ENCODE data around the gene CYP4F2.
"Not testable (repeated sequence)": the region's sequence is repeated elsewhere in the genome, so short reads cannot be mapped to it uniquely, and the experiment has no call there.

CYP4F2 gene

GRCh38 chr19:15897738-15898276, at the start of gene CYP4F2:
Gene CYP4F2 (minus strand): TSS chr19:15898074. CDS start chr19:15897611, 463 bp downstream.
- no peak for DNase-seq

DNA sequence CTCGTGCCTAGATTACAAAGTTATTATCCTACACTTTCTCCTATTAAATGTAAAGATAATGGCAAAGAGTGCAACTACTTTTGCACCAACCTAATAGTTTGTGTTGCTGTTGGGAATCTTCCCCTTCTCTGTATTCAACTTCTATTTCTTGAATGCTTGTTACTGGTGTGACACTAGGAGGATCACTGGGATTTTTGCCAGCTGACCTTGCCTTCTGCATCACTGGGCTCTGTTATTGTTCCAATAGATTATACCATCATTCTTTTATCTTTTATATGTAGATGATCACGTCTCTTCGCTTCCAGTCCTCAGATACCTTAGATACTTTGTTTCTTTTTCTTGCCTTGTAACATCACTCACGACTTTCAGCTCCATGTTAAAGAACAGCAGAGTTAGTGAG, 47.4 kb upstream of the CYP4F2 start:
- DNase-seq: no peak

- no peak for DNase-seq
Observed at GRCh38 chr19:15944401-15944800, 46.5 kb upstream of the CYP4F2 start.

DNA sequence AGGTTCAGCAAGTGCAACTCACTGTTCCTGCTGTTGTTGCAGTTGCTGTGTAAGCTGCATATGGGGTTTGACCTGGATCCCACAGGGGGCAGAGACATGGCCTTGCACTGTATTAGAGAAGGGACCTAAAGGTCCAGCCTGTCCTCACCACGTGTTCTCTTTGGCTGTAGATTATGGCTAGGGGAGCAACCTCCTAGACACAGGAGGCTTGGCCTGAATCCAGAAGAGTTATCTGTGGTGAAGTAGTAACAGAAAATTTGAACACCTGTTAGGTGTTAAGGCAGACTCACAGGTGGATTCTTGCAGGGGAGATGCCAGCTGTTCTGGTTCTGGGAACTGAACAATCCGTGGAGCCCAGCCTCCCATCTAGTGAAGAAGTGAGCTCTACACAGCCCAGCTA, 39.9 kb upstream of the CYP4F2 start:
- DNase-seq: no peak

DNA sequence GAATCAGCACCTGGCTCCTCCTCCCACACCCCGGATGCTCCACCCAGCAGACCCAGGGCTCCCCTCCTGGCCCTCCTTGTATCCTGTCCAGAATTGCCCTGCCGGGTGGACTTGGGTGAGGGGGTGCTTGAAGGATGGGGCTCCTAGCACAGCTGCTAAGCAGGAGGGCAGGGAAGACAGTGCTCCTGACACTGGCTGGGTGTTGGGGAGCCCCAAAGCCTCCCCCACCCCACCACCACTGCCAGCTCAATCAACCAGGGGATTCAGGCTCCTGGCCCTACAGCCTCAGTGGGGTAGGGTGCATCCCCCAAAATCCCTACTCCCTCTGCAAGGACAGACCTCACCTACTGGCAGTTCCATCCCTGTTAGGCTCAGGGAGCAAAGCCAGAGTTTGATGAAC, 39.1 kb upstream of the CYP4F2 start:
- no peak for DNase-seq

DNA sequence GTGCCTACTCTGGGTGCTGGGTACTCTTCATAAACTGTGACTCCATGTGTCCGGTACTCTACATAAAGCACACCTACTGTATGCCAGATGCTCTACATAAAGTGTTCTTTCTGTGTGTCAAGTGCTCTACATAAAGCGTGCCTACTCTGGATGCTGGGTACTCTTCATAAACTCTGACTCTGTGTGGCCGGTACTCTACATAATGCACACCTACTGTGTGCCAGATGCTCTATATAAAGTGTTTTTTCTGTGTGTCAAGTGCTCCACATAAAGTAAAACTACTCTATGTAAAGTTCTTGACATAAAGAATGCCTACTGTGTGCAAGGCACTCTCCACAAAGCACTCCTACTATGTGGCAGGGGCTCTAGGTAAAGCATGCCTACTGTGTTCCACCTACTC, 38.3 kb upstream of the CYP4F2 start:
- no peak for DNase-seq

- DNase-seq: no peak
Observed at GRCh38 chr19:15935167-15935702, 37.4 kb upstream of the CYP4F2 start.

- no peak for DNase-seq
Observed at GRCh38 chr19:15934332-15935078, 36.6 kb upstream of the CYP4F2 start, which contains the start of gene CYP4F11. Gene CYP4F11 (minus strand): TSS chr19:15934529. CDS start chr19:15934408, 121 bp downstream.

DNA sequence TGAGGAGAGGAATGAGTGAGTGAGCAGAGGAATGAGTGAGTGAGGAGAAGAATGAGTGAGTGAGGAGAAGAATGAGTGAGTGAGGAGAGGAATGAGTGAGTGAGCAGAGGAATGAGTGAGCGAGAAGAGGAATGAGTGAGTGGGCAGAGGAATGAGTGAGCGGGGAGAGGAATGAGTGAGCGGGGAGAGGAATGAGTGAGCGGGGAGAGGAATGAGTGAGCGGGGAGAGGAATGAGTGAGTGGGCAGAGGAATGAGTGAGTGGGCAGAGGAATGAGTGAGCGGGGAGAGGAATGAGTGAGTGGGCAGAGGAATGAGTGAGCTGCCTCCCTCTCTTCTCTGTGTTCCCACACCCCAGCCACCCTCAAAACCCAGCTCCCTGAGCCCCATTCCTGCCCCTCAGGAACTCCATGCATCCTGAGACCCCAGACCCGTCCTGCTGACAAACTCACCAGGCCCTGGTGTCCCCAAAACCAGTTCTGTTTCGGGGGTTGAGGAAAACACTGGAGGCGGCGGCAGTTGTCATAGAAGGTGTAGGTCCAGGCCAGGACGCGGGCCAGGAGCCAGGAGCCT, 36.0 kb upstream of the CYP4F2 start:
- DNase-seq: not testable (repeated sequence)

GRCh38 chr19:15928321-15928720, 30.4 kb upstream of the CYP4F2 start:
- DNase-seq: no peak

DNA sequence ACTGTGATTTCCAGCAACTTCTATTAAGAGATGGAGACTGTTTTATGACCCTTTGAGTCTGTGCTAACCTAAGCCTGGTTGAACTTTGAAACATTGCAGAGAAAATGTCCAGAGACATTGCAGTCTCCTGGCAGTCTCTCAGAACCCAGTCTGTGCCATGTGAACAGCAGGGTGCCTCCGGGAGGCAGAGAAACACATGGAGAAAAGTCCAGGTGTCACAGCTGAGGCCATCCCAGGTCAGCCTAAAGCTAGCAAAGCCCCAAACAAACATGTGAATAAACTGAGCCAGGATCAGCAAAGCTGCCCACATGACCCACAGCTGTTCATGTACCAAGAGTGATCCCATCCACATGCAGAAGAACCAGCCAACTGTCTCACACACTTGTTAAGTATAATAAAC, 28.6 kb upstream of the CYP4F2 start:
- no peak for DNase-seq

DNA sequence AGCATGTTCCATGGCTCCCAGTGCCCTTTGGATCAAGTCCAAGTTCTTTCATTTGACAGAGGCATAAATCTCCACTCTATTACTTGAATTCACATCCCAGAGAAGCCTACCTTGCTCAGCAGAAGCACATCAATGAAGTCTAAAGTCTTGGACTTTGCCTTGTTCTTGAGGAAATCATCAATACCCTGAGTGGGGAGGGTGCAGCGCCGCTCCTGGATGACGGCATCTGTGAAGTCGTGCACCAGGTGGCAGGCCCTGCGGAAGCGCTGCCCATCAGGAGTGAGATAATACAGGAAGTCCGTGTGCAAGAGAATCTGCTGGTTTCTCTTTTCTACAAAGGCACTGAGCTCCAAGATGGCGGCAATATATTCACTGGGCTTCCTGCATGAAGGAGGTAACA, 25.8 kb upstream of the CYP4F2 start:
- DNase-seq: no peak

DNA sequence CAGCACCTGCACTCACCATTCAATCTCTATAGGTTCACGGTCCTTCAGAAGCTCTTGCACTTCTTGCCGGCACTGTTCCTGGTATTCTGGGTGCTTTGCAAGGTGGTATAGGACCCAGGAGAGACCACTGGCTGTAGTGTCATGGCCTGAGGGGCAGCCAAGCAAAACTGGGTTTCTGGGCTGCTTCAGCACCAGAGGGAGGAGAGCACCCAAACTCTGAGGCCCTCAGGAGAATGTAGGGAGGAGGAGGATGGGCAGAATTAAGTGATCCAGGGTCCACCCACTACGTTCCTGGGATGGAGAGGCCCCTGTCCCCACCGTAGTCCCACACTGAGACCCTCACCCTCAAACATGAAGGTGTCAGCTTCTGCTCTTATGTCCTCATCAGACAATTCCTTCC, 24.1 kb upstream of the CYP4F2 start:
- DNase-seq: no peak

GRCh38 chr19:15919243-15919642, 21.4 kb upstream of the CYP4F2 start:
- DNase-seq: no peak

- DNase-seq: no peak
Observed at GRCh38 chr19:15915109-15915508, 17.2 kb upstream of the CYP4F2 start.

GRCh38 chr19:15913830-15914229, 16.0 kb upstream of the CYP4F2 start:
- no peak for DNase-seq

GRCh38 chr19:15913384-15913783, 15.5 kb upstream of the CYP4F2 start:
- DNase-seq: no peak

DNA sequence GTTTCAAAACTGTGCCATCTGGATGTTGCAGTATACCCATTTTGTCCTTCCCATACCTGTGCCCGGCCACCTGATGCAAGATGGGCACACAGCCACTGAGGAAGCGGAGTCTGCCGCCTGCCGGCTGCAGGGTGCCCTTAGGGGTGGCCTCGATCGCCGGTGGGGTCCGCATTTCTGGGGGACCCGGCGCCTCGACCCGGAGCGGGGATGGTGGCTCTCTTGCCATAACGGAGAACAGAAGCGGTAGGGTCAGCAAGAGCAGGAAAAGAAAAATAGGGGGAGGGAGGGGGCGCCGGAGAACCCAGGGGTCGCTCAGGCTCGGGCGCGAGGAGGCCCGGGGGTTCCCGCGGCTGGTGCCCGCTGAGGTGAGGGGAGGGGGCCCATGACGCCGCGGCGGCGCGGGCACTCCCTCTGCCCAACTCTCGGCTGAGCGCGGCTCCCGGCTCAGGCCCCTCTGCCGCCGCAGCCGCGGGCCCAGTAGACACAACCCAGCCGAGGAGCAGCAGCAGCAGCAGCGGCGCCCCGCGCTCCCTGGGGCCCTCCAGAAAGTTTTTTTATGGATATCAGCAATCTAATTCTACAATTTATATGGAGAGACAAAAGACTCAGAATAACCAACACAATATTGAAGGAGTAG, 13.8 kb upstream of the CYP4F2 start:
- no peak for DNase-seq

DNA sequence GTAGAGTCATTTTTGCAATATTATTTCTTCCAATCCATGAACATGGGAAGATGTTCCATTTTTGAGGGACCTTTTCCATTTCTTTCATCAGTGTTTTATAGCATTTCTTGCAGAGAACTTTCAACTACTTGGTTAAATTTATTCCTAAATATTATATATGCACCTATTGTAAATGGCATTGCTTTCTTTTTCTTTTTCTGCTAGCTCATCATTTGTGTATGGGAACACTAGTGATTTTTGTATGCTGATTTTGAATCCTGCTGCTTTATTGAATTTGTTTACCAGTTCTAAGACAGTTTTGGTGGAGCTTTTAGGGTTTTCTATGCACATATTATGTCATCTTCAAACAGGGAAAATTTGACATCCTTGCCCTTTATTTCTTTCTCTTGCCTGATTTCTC, 7.2 kb upstream of the CYP4F2 start:
- DNase-seq: no peak

- not testable (repeated sequence) for DNase-seq
Observed at GRCh38 chr19:15902898-15903297, 5.0 kb upstream of the CYP4F2 start.

DNA sequence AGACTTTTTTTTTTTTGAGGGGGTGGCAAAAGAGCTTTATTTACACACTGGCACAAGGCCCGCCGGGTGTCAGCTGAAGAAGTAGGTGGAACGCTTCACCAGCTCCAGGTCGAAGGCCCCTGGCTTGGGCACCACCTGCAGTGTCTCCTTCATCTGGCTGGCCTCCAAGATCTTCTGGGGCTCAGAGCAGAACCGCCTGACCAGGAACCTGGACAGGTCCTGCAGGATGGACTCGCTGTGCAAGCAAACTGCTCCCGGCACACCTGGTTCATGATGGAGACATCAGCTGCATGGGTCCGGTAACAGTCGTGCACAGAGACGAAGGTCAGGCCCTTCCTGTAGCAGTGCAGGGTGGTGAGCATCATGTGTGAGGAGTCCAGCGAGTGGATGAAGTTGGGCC, 4.4 kb upstream of the CYP4F2 start:
- DNase-seq: no peak

GRCh38 chr19:15900504-15900903, 2.6 kb upstream of the CYP4F2 start:
- no peak for DNase-seq

DNA sequence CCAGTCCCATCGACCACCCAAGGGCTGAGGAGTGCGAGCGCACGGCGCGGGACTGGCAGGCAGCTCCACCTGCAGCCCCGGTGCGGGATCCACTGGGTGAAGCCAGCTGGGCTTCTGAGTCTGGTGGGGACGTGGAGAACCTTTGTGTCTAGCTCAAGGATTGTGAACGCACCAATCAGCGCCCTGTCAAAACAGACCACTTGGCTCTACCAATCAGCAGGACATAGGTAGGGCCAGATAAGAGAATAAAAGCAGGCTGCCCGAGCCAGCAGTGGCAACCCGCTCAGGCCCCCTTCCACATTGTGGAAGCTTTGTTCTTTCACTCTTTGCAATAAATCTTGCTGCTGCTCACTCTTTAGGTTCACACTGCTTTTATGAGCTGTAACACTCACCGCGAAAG, 2.2 kb upstream of the CYP4F2 start:
- not testable (repeated sequence) for DNase-seq

DNA sequence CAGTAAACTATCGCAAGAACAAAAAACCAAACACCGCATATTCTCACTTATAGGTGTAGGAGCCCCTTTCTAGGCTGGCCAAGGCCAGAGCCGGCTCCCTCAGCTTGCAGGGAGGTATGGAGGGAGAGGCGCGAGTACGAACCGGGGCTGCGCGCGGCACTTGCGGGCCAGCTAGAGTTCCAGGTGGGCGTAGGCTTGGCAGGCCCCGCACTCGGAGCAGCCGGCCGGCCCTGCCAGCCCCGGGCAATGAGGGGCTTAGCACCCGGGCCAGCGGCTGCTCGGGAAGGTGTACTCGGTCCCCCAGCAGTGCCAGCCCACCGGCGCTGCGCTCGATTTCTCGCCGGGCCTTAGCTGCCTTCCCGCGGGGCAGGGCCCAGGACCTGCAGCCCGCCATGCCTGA, 1.7 kb upstream of the CYP4F2 start:
- DNase-seq: not testable (repeated sequence)
